ENCODE results near the gene SMIM10L2A. TPM values are rescaled to one million over a fixed set of nuclear protein-coding genes. Genes with fewer than 3 reads are reported as not detected.
"Not testable (repeated sequence)": the region's sequence is repeated elsewhere in the genome, so short reads cannot be mapped to it uniquely, and the experiment has no call there.

Gene SMIM10L2A
- total RNA-seq, 1 donor from 2014 or later = 2.3 TPM

GRCh38 chrX:135397652-135398051 is 24.1 kb upstream of the SMIM10L2A start:
- no peak for TF ChIP-seq CTCF (conservative IDR thresholded peaks at IDR 0.05; ENCODE audit: low read depth, low read length)
- DNase-seq (ENCODE audit: low read depth) = no peak
- H3K4me3 ChIP-seq (ENCODE audit: low read depth, low read length) = no peak overlapping the region

- no peak for TF ChIP-seq CTCF (conservative IDR thresholded peaks at IDR 0.05; ENCODE audit: low read depth, low read length)
- no peak overlapping the region for H3K4me3 ChIP-seq (ENCODE audit: low read depth, low read length)
- no peak for DNase-seq (ENCODE audit: low read depth)
Observed at GRCh38 chrX:135403374-135403773, 18.4 kb upstream of the SMIM10L2A start.

- H3K4me3 ChIP-seq (ENCODE audit: low read depth, low read length); DNase-seq (ENCODE audit: low read depth): not testable (repeated sequence)
Observed at GRCh38 chrX:135406428-135406827, 15.3 kb upstream of the SMIM10L2A start.

GRCh38 chrX:135408794-135409193 is 12.9 kb upstream of the SMIM10L2A start:
- no peak for DNase-seq (ENCODE audit: low read depth)
- no peak overlapping the region for H3K4me3 ChIP-seq (ENCODE audit: low read depth, low read length)
- no peak for TF ChIP-seq CTCF (conservative IDR thresholded peaks at IDR 0.05; ENCODE audit: low read depth, low read length)

GRCh38 chrX:135410861-135411627 is 10.7 kb upstream of the SMIM10L2A start:
- DNase-seq (ENCODE audit: low read depth) = peak; percentile 39
- TF ChIP-seq CTCF (conservative IDR thresholded peaks at IDR 0.05; ENCODE audit: low read depth, low read length) = no peak
- no peak overlapping the region for H3K4me3 ChIP-seq (ENCODE audit: low read depth, low read length)

- DNase-seq (ENCODE audit: low read depth) = peak; percentile 44
- no peak overlapping the region for H3K4me3 ChIP-seq (ENCODE audit: low read depth, low read length)
- no peak for TF ChIP-seq CTCF (conservative IDR thresholded peaks at IDR 0.05; ENCODE audit: low read depth, low read length)
Observed at GRCh38 chrX:135411893-135412292, 9.9 kb upstream of the SMIM10L2A start.

GRCh38 chrX:135416546-135416945 is 5.2 kb upstream of the SMIM10L2A start:
- no peak for TF ChIP-seq CTCF (conservative IDR thresholded peaks at IDR 0.05; ENCODE audit: low read depth, low read length)
- H3K4me3 ChIP-seq (ENCODE audit: low read depth, low read length) = no peak overlapping the region
- peak; percentile 40 for DNase-seq (ENCODE audit: low read depth)
